NT2/D1 (cell line): Measurements from ENCODE around the gene KCTD16.

Experiments
- SUZ12 ChIP-seq: IDR thresholded peaks from 2 replicates; pipeline ENCODE4 v1.6.1; 2011; ENCODE audit not compliant: insufficient read length, insufficient read depth; ENCODE audit errors: extremely low read depth
- YY1 ChIP-seq: IDR thresholded peaks from 2 replicates; pipeline ENCODE4 v1.6.1; 2011; ENCODE audit not compliant: insufficient read length, insufficient read depth
- ZNF274 ChIP-seq: IDR thresholded peaks from 2 replicates; pipeline ENCODE4 v1.6.1; 2011; ENCODE audit warnings: mild to moderate bottlenecking, low read depth, low read length

GRCh38 chr5:144304688-144305087 is 134.0 kb downstream of the KCTD16 start:
- no peak for TF ChIP-seq YY1
- no peak for TF ChIP-seq ZNF274
- no peak for TF ChIP-seq SUZ12
